Common myeloid progenitor, CD34-positive (primary cell): Measurements from ENCODE around the gene CD109.
"Not testable (repeated sequence)": the region's sequence is repeated elsewhere in the genome, so short reads cannot be mapped to it uniquely, and the experiment has no call there.

Experiments used
- CTCF ChIA-PET: fragments of 350-600 bp; sonication (Branson Sonifier 250); formaldehyde crosslinking; loops from one replicate; lab custom pipeline; 2021; ENCODE audit warnings: antibody characterized with exemption; lab: Charles Lee
- POLR2A ChIA-PET: fragments of 350-600 bp; sonication (Branson Sonifier 250); formaldehyde crosslinking; loops from one replicate; lab custom pipeline; 2021; ENCODE audit warnings: antibody characterized with exemption; lab: Charles Lee
- DNase-seq, 3 donors: peaks; one replicate each; pipeline versions ENCODE4 v3.0.0 to v3.0.0-alpha.2; 2013
- H3K27ac ChIP-seq, 2 experiments: 1 replicate in 1 of 2; 2 replicates in 1 of 2; pipeline ENCODE4 v1.7.0; 2013; ENCODE audit warnings: inconsistent platforms in 2 of 2, low read length in 2 of 2, mild to moderate bottlenecking in 2 of 2, low read depth in 1 of 2, moderate library complexity in 1 of 2; ENCODE audit not compliant: severe bottlenecking in 2 of 2, insufficient read depth in 1 of 2, poor library complexity in 1 of 2
- H3K27me3 ChIP-seq, 5 experiments: replicated peaks in 2 of 5; 1 replicate in 3 of 5; 2 replicates in 2 of 5; pipeline versions ENCODE4 v1.6.1 to v1.7.0; 2013; ENCODE audit warnings: low read length in 4 of 5, mild to moderate bottlenecking in 2 of 5, moderate library complexity in 2 of 5, inconsistent platforms in 1 of 5; ENCODE audit not compliant: insufficient read depth in 5 of 5, control insufficient read depth in 4 of 5
- H3K36me3 ChIP-seq, 4 experiments: 1 replicate in 2 of 4; 2 replicates in 2 of 4; pipeline versions ENCODE4 v1.6.1 to v1.7.0; 2013; ENCODE audit warnings: low read length in 3 of 4, control low read depth in 1 of 4, mild to moderate bottlenecking in 1 of 4; ENCODE audit not compliant: control insufficient read depth in 4 of 4, insufficient read depth in 4 of 4
- H3K4me1 ChIP-seq, 4 experiments: 1 replicate in 3 of 4; 2 replicates in 1 of 4; pipeline versions ENCODE4 v1.6.1 to v1.7.1; 2013; ENCODE audit warnings: low read length in 3 of 4, mild to moderate bottlenecking in 3 of 4, control low read depth in 1 of 4, inconsistent platforms in 1 of 4, moderate library complexity in 1 of 4; ENCODE audit not compliant: control insufficient read depth in 4 of 4, insufficient read depth in 4 of 4; ENCODE audit errors: control extremely low read depth in 1 of 4
- H3K4me3 ChIP-seq, 7 experiments: 1 replicate in 4 of 7; 2 replicates in 3 of 7; pipeline versions ENCODE4 v1.5.1 to v1.7.0; 2013; ENCODE audit warnings: mild to moderate bottlenecking in 7 of 7, low read length in 6 of 7, moderate library complexity in 6 of 7, inconsistent platforms in 2 of 7, low read depth in 2 of 7, control low read depth in 1 of 7; ENCODE audit not compliant: insufficient read depth in 4 of 7, control insufficient read depth in 1 of 7; ENCODE audit errors: extremely low read depth in 1 of 7
- H3K9me3 ChIP-seq, 5 experiments: 1 replicate in 4 of 5; 2 replicates in 1 of 5; pipeline versions ENCODE4 v1.6.1 to v1.7.1; 2013; ENCODE audit warnings: low read length in 4 of 5, mild to moderate bottlenecking in 2 of 5, inconsistent platforms in 1 of 5, low read depth in 1 of 5, moderate library complexity in 1 of 5; ENCODE audit not compliant: control insufficient read depth in 4 of 5, insufficient read depth in 2 of 5; ENCODE audit errors: control extremely low read depth in 1 of 5
- WGBS: methylation state at CpG from one replicate; pipeline ENCODE4 v1.1.5; 2013; ENCODE audit not compliant: insufficient coverage; 5-methylcytosine and 5-hydroxymethylcytosine counted together

CD109 gene

GRCh38 chr6:73802366-73802765, 106.4 kb downstream of the CD109 start:
- Histone ChIP-seq H3K36me3 (peaks cover 3 to 48% (median 16%) of the 10 kb centered on the region in 4 experiments), H3K4me3 (no peak overlapping the region), H3K27me3 (no peaks in the 10 kb centered on the region), H3K4me1 (no peaks in the 10 kb centered on the region), H3K9me3 (peaks cover 0 to 3% (median 0%) of the 10 kb centered on the region in 5 experiments), H3K27ac (no peak overlapping the region)
- 100% methylated on average over 1 of the region's 2 CpGs for WGBS
- no peak for DNase-seq
- ChIA-PET CTCF (no interaction called here), POLR2A (no interaction called here)

GRCh38 chr6:73803562-73804241, 107.7 kb downstream of the CD109 start:
- Histone ChIP-seq H3K4me1 (no peaks in the 10 kb centered on the region), H3K9me3 (peaks cover 0 to 3% (median 0%) of the 10 kb centered on the region in 5 experiments), H3K27me3 (no peaks in the 10 kb centered on the region), H3K27ac (no peak overlapping the region), H3K36me3 (peaks cover 6 to 54% (median 20%) of the 10 kb centered on the region in 4 experiments), H3K4me3 (no peak overlapping the region)
- 78% methylated on average over 3 of the region's 5 CpGs for WGBS
- POLR2A ChIA-PET: no interaction called here
- peak; percentile 11 to 35 (median 23) for DNase-seq
- CTCF ChIA-PET: interaction anchor here (1.5 to 1.8 kb wide), 2 partner anchors 10 to 27 kb away, joined by 3 to 7 read pairs; no protein-coding TSS in a partner anchor

GRCh38 chr6:73805221-73805620, 109.2 kb downstream of the CD109 start:
- POLR2A ChIA-PET, H3K27me3 ChIP-seq, H3K4me1 ChIP-seq, H3K27ac ChIP-seq, DNase-seq, H3K9me3 ChIP-seq, H3K4me3 ChIP-seq: not testable (repeated sequence)
- peaks cover 9 to 47% (median 18%) of the 10 kb centered on the region in 4 experiments for H3K36me3 ChIP-seq
- WGBS: 100% methylated on average over 5 of the region's 7 CpGs
- CTCF ChIA-PET: interaction anchor here (1.5 to 1.8 kb wide), 2 partner anchors 9 to 25 kb away, joined by 3 to 7 read pairs; no protein-coding TSS in a partner anchor

- H3K4me3 ChIP-seq, CTCF ChIA-PET, H3K27me3 ChIP-seq, H3K27ac ChIP-seq, POLR2A ChIA-PET, H3K9me3 ChIP-seq, H3K4me1 ChIP-seq, DNase-seq: not testable (repeated sequence)
- H3K36me3 ChIP-seq: peaks cover 10 to 53% (median 22%) of the 10 kb centered on the region in 4 experiments
- WGBS: no CpG with 5 or more reads among the region's 4 CpGs
These were observed 110.0 kb downstream of the CD109 start for GRCh38 chr6:73805982-73806381.

GRCh38 chr6:73811706-73812105, 115.7 kb downstream of the CD109 start:
- no peaks in the 10 kb centered on the region for H3K27me3 ChIP-seq
- ChIA-PET POLR2A (no interaction called here), CTCF (no interaction called here)
- no peaks in the 10 kb centered on the region for H3K4me1 ChIP-seq
- H3K9me3 ChIP-seq: no peaks in the 10 kb centered on the region
- no peak overlapping the region for H3K4me3 ChIP-seq
- no peak for DNase-seq
- H3K27ac ChIP-seq: no peak overlapping the region
- peaks cover 27 to 61% (median 33%) of the 10 kb centered on the region in 4 experiments for H3K36me3 ChIP-seq

- no peak overlapping the region for H3K27ac ChIP-seq
- DNase-seq: no peak
- ChIA-PET POLR2A (no interaction called here), CTCF (no interaction called here)
- H3K36me3 ChIP-seq: peaks cover 28 to 73% (median 33%) of the 10 kb centered on the region in 4 experiments
- H3K4me1 ChIP-seq: no peaks in the 10 kb centered on the region
- 100% methylated on average over 1 of the region's 1 CpG for WGBS
- no peak overlapping the region for H3K4me3 ChIP-seq
- no peaks in the 10 kb centered on the region for H3K9me3 ChIP-seq
- H3K27me3 ChIP-seq: no peaks in the 10 kb centered on the region
These were observed 121.2 kb downstream of the CD109 start for GRCh38 chr6:73817253-73817652.

- no peaks in the 10 kb centered on the region for H3K27me3 ChIP-seq
- 95% methylated on average over 4 of the region's 6 CpGs for WGBS
- no peak for DNase-seq
- H3K4me3 ChIP-seq: no peak overlapping the region
- ChIA-PET POLR2A (interaction anchor here (0.6 kb wide), 1 partner anchor 123 kb away, joined by 4 read pairs; no protein-coding TSS in a partner anchor), CTCF (interaction anchor here (0.6 to 1.4 kb wide), 2 partner anchors 84 to 229 kb away, joined by 3 read pairs; no protein-coding TSS in a partner anchor)
- H3K9me3 ChIP-seq: no peaks in the 10 kb centered on the region
- no peak overlapping the region for H3K27ac ChIP-seq
- H3K4me1 ChIP-seq: no peaks in the 10 kb centered on the region
- H3K36me3 ChIP-seq: peaks cover 9 to 48% (median 31%) of the 10 kb centered on the region in 4 experiments
These were observed 127.2 kb downstream of the CD109 start for GRCh38 chr6:73823046-73823735.
